Measurements from ENCODE around the gene APOD. TPM values are rescaled to one million over a fixed set of nuclear protein-coding genes. Genes with fewer than 3 reads are reported as not detected.
"Not testable (repeated sequence)": the region's sequence is repeated elsewhere in the genome, so short reads cannot be mapped to it uniquely, and the experiment has no call there.

Gene APOD
- polyA plus RNA-seq, 1 experiment, result 8.3 TPM

GRCh38 chr3:195616681-195617080 lies 32.9 kb upstream of the APOD start:
- POLR2A ChIA-PET, result no interaction called here

GRCh38 chr3:195615952-195616537 lies 32.3 kb upstream of the APOD start:
- H3K4me3 ChIP-seq (ENCODE audit: low read depth, low read length); POLR2A ChIA-PET; DNase-seq (ENCODE audit: low read depth); CTCF ChIA-PET; H3K27me3 ChIP-seq (ENCODE audit: control insufficient read depth, insufficient read depth, low read length); H3K36me3 ChIP-seq (ENCODE audit: control insufficient read depth, insufficient read depth, low read length): not testable (repeated sequence)

More at GRCh38 chr3:195616681-195617080, 32.9 kb upstream of the APOD start:
- TF ChIP-seq CTCF (IDR thresholded peaks at IDR 0.05; ENCODE audit: insufficient read depth, low read depth, low read length), result no peak
- CTCF ChIA-PET, result no interaction called here
- H3K4me3 ChIP-seq (ENCODE audit: low read depth, low read length), result no peak overlapping the region
- H3K36me3 ChIP-seq (ENCODE audit: control insufficient read depth, insufficient read depth, low read length), result no peaks in the 10 kb centered on the region
- no peaks in the 10 kb centered on the region for H3K27me3 ChIP-seq (ENCODE audit: control insufficient read depth, insufficient read depth, low read length)
- DNase-seq (ENCODE audit: low read depth), result no peak

- DNase-seq (ENCODE audit: low read depth); H3K4me3 ChIP-seq (ENCODE audit: low read depth, low read length); H3K27me3 ChIP-seq (ENCODE audit: control insufficient read depth, insufficient read depth, low read length); POLR2A ChIA-PET; H3K36me3 ChIP-seq (ENCODE audit: control insufficient read depth, insufficient read depth, low read length): not testable (repeated sequence)
- CTCF ChIA-PET, result interaction anchor here (1.0 to 2.1 kb wide), 2 partner anchors 34 to 236 kb away, joined by 3 to 4 read pairs; no protein-coding TSS in a partner anchor
Observed at GRCh38 chr3:195614672-195615504, 31.1 kb upstream of the APOD start.

DNA sequence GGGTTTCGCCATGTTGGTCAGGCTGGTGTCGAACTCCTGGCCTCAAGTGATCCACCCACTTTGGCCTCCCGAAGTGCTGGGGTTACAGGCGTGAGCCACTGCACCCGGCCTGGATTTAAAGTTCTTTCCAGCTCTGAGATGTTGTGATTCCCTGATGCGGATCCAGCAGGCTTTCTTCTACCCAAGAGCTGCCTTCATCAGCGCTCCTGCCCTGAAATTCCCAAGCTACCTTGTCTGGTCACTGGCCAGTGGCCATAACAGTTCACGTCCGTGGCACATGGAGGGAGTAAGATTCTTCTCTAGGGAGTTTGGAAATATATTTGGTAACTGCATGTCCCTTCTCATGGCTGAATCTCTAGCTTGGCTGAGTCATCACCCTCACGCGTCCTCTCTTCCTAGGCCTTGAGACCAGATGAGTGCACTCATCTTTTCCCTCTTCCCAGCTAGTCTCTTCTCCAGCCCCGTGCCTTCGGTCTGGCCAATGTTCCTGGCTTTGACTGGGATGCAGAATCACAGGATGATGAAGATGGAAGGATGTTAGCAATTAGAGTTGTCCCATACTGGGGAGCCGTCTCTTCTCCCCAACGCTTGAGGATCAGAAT lies 29.8 kb upstream of the APOD start:
- POLR2A ChIA-PET, result interaction anchor here (0.7 kb wide), 1 partner anchor 172 kb away, joined by 3 read pairs; no protein-coding TSS in a partner anchor
- CTCF ChIA-PET, result interaction anchor here (1.0 to 2.1 kb wide), 3 partner anchors 33 to 237 kb away, joined by 3 to 4 read pairs (median 3); no protein-coding TSS in a partner anchor
- no peak for TF ChIP-seq CTCF (IDR thresholded peaks at IDR 0.05; ENCODE audit: insufficient read depth, low read depth, low read length)
- Histone ChIP-seq H3K27me3 (ENCODE audit: control insufficient read depth, insufficient read depth, low read length) (no peaks in the 10 kb centered on the region), H3K4me3 (ENCODE audit: low read depth, low read length) (no peak overlapping the region), H3K36me3 (ENCODE audit: control insufficient read depth, insufficient read depth, low read length) (no peaks in the 10 kb centered on the region)
- DNase-seq (ENCODE audit: low read depth), result peak; percentile 75

DNA sequence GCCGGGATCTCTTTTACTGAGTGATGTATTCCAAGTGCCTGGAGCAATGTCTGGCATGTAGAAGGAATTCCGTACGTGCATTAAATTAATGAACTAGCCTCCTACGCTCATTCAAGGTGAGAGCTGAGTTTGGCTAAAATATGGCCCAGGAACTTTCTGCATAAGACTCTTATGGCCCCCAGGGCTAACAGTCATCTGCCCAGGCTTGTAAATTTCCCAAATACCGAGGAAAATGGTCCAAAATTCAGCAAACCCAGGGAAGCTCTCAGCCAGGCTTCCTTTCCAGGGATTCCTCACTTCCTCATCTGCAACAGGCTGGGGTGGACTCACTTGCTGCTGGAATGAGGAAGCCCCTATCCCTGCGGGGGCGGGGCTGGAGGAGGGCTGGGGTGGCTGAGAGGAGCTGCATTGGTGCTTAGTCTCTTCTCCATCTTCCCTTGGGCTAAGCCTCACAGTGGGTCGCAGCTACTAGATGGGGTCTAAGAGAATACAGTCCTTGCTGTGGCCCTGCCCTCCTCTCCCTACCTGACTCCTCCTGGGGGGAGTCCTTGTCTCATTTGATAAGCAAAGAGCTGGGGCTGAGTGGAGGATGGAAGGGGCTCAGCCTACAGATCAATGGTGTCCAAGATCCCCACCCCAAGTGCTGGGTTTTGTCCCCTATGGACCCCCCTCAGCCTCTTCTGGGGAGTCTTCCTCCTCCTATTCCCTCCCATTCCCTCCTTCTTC lies 28.5 kb upstream of the APOD start:
- TF ChIP-seq CTCF (IDR thresholded peaks at IDR 0.05; ENCODE audit: insufficient read depth, low read depth, low read length), result no peak
- peak; percentile 94 for DNase-seq (ENCODE audit: low read depth)
- H3K4me3 ChIP-seq (ENCODE audit: low read depth, low read length), result no peak overlapping the region
- ChIA-PET POLR2A (no interaction called here), CTCF (interaction anchor here (0.6 to 2.1 kb wide), 2 partner anchors 31 to 171 kb away, joined by 4 read pairs; no protein-coding TSS in a partner anchor)
- H3K36me3 ChIP-seq (ENCODE audit: control insufficient read depth, insufficient read depth, low read length), result no peaks in the 10 kb centered on the region
- H3K27me3 ChIP-seq (ENCODE audit: control insufficient read depth, insufficient read depth, low read length), result no peaks in the 10 kb centered on the region

Measured in BJ (cell line).